Activated T-cell treated with anti-CD3 and anti-CD28 coated beads for 4 hours (primary cell): ENCODE results near the gene CLCN4.

Experiments
- DNase-seq: peaks from one replicate; pipeline ENCODE4 v3.0.0-alpha.2; 2020

Gene CLCN4

DNA sequence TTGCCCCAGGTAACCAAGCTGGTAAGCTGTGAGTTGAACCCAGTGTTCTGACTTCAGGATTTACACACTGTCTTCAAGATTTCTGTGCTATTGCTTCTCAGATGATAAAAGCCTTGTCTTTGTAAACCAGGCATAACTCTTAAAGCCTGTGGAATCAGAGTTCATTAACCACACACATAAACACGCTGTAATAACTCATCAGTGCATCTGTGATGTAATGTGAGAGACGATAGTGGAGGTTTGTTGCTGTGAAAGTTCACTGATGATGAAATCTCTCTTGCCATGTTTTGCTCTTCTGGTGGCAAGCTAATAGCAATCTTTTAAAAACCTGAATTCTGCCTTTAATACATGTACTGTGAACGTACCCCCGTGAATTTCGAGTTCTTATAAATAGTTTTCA lies 41.5 kb downstream of the CLCN4 start:
- DNase-seq = no peak

DNA sequence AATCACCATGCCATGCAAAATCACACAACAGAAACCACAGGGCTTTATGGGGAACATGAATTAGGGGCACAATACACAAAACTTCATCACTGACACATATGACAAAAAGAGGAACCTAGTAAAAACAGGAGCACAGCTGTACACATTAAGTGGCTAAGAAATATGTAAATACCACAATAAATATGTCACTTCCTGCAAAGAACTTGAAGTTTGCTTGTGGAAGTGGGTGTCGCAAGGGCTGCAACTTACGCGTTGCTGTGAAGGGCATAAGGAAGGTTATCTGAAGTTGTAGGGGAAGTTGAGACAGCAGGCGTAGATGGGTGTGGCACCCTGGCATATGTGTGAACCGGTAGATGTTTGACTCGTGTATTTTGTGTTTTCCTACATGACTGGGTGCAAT lies 42.4 kb downstream of the CLCN4 start:
- no peak for DNase-seq

DNA sequence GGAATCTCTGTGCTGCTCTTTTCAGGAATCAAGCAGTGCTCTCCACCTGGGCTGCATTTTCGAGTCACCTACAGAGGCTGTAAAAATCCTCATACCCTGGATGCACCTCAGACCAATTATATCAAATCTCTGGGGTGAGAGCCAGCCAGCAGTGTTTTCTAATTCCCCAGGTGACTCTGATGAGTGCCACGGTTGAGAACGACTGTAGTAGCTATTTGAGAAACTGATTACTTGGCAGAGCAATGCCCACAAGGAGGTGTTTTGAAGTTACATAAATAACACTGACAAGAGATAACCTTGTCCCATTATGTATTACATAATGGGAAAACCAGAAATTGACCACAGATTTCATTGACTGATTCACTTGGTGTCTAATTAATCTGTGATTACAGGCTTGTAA lies 46.8 kb downstream of the CLCN4 start:
- no peak for DNase-seq

DNA sequence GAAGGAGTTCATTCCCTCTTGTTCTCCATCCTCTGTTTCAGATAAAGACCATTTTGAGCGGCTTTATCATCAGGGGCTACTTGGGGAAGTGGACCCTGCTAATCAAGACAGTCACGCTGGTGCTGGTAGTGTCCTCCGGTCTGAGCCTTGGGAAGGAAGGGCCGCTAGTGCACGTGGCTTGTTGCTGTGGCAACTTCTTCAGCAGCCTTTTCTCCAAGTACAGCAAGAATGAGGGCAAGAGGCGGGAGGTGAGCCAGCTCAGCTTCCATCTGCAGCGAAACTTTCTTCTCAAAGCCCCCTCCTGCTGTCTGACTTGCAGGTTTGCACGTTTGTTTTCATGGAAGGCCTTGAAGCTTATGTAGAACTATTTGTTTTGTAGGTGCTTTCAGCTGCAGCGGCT lies 49.5 kb downstream of the CLCN4 start:
- DNase-seq = no peak

DNA sequence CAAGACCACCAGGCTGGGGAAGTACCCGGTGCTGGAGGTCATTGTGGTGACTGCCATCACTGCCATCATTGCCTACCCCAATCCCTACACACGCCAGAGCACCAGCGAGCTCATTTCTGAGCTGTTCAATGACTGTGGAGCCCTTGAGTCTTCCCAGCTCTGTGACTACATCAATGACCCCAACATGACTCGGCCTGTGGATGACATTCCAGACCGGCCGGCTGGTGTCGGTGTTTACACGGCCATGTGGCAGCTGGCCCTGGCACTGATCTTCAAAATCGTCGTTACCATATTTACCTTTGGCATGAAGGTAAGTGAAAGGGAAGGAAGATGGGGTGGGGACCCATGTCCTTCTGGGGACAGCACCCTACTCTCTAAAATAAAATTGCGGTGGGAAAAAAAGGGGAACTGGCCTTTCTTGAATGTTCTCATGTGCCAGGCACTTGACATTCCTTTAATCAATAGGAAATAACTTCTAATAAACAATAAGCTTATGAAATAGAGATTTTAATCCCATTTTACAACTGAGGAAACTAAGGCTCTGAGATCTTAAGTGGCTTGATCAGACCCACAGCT lies 51.6 kb downstream of the CLCN4 start:
- no peak for DNase-seq

DNA sequence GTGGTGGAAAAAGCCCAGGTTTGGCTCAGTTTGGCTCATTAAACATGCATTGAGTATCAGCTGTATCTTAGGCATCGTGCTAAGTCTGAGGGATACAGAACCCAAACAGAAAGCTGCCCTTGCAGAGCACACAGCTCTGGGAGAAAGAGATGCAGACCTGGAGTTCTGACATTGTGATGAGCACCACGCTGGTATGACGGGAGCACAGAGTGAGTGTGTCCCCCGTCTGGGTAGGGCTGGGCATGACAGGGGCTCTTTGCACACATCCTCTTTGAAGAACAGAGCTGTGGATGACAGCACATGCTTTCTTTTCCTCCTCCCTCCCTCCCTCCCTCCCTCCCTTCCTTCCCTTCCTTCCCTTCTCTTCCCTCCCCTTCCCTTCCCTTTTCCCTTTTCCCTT lies 52.2 kb downstream of the CLCN4 start:
- no peak for DNase-seq

DNA sequence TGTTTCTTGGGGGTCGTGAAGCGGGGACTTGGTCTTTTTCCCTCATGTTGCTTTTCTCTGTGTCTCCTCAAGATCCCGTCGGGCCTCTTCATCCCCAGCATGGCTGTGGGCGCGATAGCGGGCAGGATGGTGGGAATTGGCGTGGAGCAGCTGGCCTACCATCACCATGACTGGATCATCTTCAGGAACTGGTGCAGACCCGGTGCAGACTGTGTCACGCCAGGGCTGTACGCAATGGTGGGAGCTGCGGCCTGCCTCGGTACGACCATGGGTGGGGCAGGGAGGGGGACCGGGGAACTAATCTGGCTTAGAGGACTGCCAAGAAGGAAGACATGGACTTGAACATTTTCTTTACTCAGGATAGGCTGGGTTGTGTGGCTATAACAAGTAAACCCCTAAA lies 55.6 kb downstream of the CLCN4 start:
- no peak for DNase-seq

DNA sequence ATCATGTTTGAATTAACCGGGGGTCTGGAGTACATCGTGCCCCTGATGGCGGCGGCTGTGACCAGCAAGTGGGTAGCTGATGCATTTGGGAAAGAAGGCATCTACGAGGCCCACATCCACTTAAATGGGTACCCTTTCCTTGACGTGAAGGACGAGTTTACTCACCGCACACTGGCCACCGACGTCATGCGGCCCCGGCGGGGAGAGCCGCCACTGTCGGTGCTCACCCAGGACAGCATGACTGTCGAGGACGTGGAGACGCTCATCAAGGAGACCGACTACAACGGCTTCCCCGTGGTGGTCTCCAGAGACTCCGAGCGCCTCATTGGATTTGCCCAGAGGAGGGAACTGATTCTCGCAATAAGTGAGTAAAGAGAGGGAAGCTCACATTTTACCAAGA lies 56.9 kb downstream of the CLCN4 start:
- no peak for DNase-seq

DNA sequence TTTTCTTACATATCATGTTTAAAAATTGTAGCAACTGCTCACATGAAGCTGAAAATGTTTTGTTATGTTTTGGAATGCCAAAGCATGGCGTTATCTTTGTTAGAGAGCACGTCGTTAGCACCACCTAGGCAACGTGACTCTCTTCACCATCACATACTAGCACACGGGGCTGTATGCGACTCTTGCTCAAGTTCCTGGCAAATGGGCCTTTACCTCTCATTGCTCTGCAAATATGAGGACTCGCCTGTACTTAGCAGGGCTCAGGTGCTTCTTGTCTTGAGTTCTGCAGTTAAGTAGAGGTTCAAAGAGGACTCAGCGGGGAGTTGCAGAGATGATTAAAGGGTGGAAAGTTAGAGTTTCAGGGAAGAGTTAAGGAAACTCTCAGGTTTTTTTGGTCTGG lies 59.4 kb downstream of the CLCN4 start:
- no peak for DNase-seq

DNA sequence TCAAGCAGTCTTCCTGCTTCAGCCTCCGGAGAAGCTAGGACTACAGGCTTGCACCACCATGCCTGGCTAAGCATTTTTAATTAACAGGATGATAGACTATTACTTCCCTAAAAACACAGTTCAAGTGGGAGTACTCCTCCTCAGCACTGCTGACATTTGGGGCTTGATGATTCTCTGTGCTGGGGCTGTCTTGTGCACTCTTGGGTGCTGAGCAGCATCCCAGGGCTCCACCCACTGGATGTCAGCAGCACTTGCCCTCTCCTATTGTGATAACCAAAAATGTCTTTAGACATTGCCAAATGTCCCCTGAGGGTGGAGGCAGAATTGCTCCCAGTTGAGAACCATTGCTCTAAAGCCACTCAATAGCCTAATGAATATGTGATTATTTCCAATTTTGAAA lies 60.4 kb downstream of the CLCN4 start:
- no peak for DNase-seq

DNA sequence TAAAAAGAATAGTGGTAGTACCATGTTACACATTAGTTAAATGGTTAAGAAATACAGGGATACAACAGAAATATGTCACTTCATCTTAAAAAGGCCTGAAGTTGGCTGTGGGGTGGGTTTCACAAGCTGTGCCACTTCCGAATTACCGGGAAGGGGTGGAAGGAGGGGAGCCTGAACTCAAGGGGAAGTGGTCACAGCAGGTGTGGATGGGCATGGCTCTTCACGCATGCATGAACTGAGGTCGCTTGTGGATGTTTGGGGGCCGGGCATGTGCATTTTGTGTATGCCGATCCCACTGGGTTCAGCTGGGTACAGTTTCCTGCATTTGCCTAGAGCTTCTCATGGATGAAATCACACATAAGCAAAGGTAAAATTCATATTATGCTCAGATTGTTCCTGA lies 64.9 kb downstream of the CLCN4 start:
- no peak for DNase-seq

DNA sequence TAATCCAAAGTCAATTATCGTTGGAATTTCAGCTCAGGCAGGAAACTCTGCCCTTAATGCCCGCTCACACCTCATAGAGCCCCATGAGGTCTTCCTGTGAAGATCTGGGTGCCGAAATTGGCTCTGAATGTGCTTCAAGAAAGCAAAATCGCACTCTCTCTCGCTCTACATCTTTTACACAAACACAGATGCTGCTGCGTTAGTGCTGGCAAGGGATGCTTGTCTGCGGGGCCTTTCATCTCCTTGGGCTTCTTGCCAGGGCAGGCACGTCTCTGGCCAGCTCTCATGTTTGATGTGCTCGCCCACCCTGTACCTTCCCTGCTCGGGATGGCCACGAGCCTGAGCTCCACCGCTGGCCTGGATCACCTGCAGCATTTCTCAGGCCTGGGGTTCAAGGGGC lies 66.5 kb downstream of the CLCN4 start:
- DNase-seq = no peak

DNA sequence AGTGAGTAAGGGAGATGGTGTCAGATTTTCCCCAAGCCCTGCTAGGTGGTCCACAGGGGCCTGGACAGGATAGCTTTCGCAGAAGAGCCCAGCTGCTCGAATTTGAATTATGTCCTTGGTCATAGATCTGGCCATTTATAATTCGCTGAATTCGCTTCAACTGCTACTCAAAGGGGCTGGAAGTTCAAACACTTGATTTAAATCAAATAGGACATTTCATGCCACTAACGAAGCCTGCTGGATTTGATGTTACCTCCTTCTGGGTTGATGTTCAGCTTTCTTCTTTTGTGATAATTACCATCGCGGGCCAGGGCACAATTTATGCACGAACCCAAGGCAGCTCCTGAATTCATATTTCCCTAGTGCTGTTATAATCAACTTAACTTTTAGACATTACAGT lies 67.0 kb downstream of the CLCN4 start:
- DNase-seq = no peak

DNA sequence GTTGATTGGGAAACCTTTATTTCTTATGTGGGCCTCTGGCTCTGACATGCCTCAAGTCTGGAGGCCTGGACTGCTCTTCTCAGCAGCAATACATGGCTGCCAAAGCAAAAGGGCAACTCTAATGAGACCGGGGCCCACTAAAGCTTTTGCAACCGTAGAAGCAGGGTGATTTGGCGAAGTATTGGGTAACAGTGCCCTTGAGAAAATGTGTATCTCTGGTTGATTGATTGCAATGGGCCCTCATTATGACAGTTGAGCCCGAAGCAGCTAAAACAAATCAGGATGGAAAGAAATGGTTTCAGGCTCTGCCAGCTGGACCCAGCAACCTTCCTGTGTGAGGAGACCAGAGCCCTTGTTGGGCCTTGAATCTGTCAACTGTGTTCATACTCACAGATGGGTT lies 73.4 kb downstream of the CLCN4 start:
- no peak for DNase-seq

DNA sequence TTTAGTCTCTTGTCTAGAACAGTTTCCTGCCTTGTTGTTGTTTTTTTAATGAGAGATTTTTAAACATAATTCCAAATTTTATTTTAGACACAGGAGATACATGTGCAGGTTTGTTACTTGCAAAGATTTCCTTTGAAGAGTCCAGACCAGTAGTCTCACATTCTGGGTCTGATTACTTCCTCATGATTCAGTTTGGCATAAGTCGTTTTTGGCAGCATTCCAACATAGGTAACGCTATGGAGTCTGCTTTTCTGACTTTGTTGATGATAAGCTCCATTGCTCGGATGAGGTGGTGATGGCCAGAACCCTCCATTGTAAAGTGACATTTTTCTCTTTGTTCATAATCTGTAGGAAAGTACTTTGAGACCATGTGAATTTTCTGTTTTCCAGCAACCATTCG lies 74.7 kb downstream of the CLCN4 start:
- no peak for DNase-seq

DNA sequence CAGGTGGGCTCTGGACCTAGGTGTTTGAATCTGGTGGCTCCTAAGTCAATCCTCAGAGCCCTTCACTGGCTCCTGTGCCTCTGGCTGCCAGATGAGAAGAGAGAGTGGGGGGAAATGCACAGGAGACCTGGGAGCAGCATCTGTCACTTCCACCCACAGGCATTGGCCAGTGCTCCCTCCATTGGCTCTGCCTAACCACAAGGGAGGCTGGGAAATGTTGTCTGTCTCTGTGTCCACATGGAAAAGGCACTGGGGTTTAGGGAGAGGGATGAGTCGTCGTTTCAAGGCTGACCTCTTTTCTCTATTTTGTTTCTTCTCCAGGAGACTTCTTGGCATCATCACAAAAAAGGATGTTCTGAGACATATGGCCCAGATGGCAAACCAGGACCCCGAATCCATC lies 76.4 kb downstream of the CLCN4 start:
- DNase-seq = no peak

DNA sequence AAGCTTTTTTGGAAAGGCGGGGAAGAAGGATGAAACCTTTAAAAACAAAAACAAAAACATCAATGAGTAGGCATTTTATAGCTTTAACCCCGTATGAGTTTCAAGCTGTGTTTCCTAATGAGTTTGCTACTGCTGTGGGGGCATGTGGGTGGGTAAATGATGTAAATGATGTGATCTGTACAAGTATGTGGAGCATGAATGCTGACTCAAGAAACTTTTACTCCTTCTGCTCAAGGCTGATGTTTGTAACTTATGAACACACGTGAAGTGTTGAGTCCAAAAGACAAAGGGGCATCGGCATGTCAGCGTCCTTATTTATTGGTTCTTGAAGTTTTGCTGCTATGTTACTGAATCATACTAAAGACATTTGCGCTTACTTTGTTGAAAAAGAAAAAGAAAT lies 76.9 kb downstream of the CLCN4 start:
- DNase-seq = no peak

DNA sequence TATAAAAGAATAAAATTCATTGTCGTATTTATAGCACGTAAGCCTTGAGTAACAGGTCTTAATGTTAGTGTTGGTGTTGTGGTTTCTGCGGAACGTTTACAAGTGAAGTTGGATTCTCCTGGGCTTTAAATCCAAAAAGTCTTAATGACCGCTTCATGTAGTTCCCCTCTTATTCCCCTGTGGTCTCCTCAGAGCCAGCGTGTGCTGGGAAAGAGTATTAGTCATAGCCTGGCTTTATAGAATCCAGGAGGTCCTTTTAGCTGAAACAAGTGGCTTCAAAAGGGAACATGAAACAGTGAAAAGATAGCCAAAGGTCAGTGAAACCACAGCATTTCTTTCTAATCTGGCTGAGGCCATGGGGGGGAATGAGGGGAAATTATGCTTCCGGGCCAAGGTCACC lies 79.1 kb downstream of the CLCN4 start:
- DNase-seq = no peak

DNA sequence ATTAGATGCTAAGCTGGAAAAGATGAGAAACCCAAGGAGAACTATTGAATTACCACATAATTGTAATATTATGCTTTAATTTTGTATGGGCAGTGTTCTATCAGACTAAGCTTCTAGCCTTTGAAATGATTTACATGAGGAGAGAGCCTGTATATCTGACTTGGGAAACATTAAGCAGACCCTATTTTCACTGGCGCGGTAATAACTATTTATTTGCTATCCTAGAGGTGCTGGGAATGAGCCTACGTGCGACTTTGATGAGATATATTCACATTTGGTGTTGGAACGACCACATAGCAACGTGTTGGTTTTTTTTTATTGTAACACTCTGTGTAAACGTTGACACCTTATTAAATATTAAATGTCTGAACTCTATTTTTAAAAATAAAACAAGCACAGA lies 80.5 kb downstream of the CLCN4 start:
- DNase-seq = no peak

DNA sequence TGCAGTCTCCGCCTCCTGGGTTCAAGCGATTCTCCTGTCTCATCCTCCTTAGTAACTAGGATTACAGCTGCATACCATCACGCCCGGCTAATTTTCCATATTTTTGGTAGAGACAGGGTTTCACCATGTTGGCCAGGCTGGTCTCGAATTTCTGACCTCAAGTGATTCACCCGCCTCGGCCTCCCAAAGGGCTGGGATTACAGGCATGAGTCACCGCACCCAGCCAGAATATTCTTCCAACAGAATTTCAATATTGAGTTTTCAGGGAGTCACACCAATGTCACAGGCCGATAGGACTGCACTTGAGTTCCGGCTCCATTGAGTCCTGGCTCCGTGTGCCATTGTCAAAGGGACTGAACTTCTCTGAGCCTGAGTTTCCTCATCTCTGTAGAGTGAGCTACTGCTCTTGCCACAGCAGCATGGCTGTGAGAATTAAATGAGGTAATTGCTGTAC lies 82.9 kb downstream of the CLCN4 start:
- no peak for DNase-seq

DNA sequence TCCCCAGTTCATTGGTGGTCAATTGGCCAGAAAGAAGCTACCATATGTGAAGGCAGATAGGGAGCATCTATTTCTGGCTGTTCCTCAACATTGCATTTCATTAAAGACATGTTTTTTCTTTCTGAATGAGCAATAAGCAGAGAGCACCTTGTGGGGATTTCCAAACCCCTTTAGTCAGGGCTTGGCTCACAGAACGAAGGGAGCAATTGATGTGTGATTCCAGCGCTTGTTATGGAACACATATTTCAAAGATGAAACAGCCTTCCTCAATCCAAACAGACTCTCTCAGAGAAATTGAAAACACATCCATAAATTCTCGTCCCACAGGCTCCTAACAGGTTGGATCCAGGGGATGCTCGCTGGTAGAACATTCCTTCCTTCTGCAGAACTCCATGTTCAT lies 84.1 kb downstream of the CLCN4 start:
- no peak for DNase-seq

DNA sequence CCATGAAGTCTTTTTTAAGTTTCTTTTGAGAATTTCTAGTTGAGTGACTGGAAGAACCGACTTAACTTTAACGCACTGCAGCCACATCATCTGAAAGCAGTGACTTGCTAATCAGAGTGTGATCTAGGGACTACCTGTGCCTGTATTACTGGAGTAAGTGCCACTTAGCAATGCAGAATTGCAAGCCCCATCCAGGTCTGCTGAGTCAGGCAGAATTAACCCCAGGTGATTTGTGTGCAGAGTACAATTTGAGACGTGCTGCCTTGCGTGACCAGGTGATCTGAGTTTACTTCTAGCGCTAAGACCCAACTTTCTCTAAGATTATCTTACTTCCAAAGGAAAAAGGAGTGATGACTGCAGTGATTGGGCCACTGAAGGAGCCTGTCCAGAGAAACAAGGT lies 85.3 kb downstream of the CLCN4 start:
- no peak for DNase-seq

DNA sequence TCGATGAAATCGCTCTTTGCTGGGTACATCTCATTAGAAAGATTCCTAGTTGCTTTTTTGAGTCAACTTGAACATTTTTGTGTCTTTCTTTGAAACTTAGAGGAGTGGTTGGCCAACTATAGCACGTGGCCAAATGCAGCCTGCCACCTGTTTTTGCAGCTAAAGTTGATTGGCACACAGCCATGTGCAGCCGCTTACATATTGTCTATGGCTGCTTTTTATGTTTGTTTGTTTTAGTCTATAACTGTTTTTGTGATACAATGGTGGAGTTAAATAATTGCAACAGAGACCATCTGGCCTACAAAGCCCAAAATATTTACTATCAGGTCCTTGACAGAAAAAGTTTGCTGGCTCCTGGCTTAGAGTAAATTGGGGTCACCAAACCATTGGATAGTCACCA lies 86.3 kb downstream of the CLCN4 start:
- DNase-seq = no peak

DNA sequence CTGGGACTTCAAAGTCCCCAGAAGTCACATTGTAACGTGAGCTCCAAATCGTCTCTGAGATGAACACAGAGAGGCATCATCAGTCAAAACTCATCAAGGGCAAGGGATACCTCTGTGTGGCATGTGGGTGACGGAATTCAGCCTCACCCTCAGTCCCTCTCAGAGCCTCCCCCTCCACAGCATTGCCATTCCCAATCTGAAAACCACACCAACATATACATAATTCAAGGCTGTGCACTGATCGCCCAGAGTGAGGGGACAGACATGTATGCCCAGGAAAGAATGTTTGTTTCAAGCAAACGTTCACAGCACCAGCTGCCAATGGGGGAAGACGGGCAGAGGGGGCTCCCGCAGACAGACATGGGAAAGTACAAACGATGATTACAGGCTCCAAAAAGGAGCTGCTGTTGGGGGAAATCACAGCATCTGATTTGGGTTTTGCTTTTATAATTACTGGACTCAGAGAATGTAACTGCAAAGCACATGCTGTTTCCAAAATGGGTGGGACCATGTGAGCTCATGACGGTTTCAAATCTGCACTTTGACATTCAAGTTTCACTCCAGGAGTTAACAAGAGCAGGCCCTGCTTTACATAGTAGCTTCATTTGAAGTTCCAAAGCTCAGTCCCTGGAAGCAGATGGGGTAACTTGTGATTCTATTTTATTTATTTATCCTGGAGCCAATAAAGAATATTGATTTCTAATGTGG lies 88.3 kb downstream of the CLCN4 start:
- DNase-seq = no peak

DNA sequence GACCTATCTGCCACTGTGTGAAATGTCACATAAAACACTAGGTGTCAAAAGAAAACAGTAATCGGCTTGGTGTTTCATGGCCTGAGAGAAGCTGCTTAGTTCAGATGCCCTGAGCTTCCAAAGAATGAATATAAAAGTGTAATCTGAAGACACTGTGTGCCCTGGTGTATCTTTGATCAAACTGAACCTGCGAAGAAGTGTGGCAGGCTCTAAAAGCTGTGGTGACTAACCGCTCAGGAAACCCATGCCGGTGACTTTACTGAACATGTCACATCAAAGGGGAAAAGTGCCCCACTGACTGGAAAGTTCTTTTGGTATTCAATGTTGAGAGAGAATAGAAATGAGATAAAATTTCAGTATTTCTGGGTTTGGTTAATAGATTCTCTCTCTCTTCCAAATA lies 89.1 kb downstream of the CLCN4 start:
- DNase-seq = no peak
